PC-9 (cell line): ENCODE results near the gene ARCN1. TPM values are rescaled to one million over a fixed set of nuclear protein-coding genes. Genes with fewer than 3 reads are reported as not detected.

Experiments used
- BruUV-seq: library from RNA; stranded (reverse); fragments of 400-500 nt; replicated peaks from 2 replicates; lab custom pipeline; 2021; lab: Mats Ljungman, UMichigan
- CTCF ChIA-PET: fragments of 300-600 bp; sonication (Branson Sonifier 250); formaldehyde crosslinking; loops from one replicate; lab custom pipeline; 2022; ENCODE audit warnings: antibody characterized with exemption; lab: Charles Lee
- POLR2A ChIA-PET: fragments of 300-600 bp; sonication (Branson Sonifier 250); formaldehyde crosslinking; loops from one replicate; lab custom pipeline; 2022; ENCODE audit warnings: antibody characterized with exemption; ENCODE audit not compliant: unreplicated experiment; lab: Charles Lee
- DNase-seq, 2 experiments: peaks; one replicate each; pipeline versions ENCODE4 v3.0.0 to v3.0.0-alpha.2; 2015 to 2022; ENCODE audit warnings: mixed read lengths in 1 of 2
- H2AFZ ChIP-seq: fragments of 200-600 bp; sonication (generic); 2 replicates; pipeline ENCODE4 v1.8.1; 2017; ENCODE audit warnings: antibody characterized with exemption
- H3F3A ChIP-seq: fragments of 200-600 bp; sonication (generic); 2 replicates; pipeline ENCODE4 v1.8.1; 2017; ENCODE audit warnings: antibody characterized with exemption, mild to moderate bottlenecking, low read depth; ENCODE audit not compliant: insufficient read depth
- H3K27ac ChIP-seq: fragments of 200-600 bp; sonication (generic); 2 replicates; pipeline ENCODE4 v1.6.1; 2016; ENCODE audit warnings: mixed run types
- H3K27me3 ChIP-seq: fragments of 200-600 bp; sonication (generic); 2 replicates; pipeline ENCODE4 v1.6.1; 2016; ENCODE audit warnings: low read depth, mixed run types; ENCODE audit not compliant: insufficient read depth
- H3K36me3 ChIP-seq: fragments of 200-600 bp; sonication (generic); 2 replicates; pipeline ENCODE4 v1.6.1; 2016; ENCODE audit warnings: low read depth, mixed run types
- H3K4me1 ChIP-seq: fragments of 200-600 bp; sonication (generic); replicated peaks from 2 replicates; pipeline ENCODE4 v1.6.1; 2016; ENCODE audit warnings: mixed run types; ENCODE audit not compliant: insufficient read depth
- H3K4me2 ChIP-seq: fragments of 200-600 bp; sonication (generic); 2 replicates; pipeline ENCODE4 v1.6.1; 2017; ENCODE audit warnings: mixed run types
- H3K4me3 ChIP-seq: fragments of 200-600 bp; sonication (generic); 2 replicates; pipeline ENCODE4 v1.6.1; 2016; ENCODE audit warnings: mixed run types
- H3K79me2 ChIP-seq: fragments of 200-600 bp; sonication (generic); 2 replicates; pipeline ENCODE4 v1.6.1; 2017; ENCODE audit warnings: low read depth, mixed run types
- H3K9me2 ChIP-seq: fragments of 200-600 bp; sonication (generic); 2 replicates; pipeline ENCODE4 v1.8.1; 2017; ENCODE audit warnings: mild to moderate bottlenecking; ENCODE audit not compliant: insufficient read depth
- H3K9me3 ChIP-seq: fragments of 200-600 bp; sonication (generic); 2 replicates; pipeline ENCODE4 v1.8.1; 2016; ENCODE audit warnings: low read depth; ENCODE audit not compliant: insufficient read depth
- H4K20me1 ChIP-seq: fragments of 200-600 bp; sonication (generic); 2 replicates; pipeline ENCODE4 v1.8.1; 2017; ENCODE audit not compliant: insufficient read depth
- EZH2 ChIP-seq: fragments of 200-600 bp; sonication (generic); IDR thresholded peaks from 2 replicates; pipeline ENCODE4 v1.8.0; 2017; ENCODE audit warnings: antibody characterized with exemption, low read depth
- intact Hi-C: fragments of 100-400 bp; cut with micrococcal nuclease; formaldehyde crosslinking; loops from one replicate; pipeline ENCODE4 v1.10.0; 2022; ENCODE audit not compliant: unreplicated experiment
- total RNA-seq: library from RNA; stranded (reverse); gene quantifications from 2 replicates; pipeline ENCODE4 v1.2.3, GENCODE V29; 2021
- TF ChIP-seq, protein P1 (sequence below): fragments of 200-600 bp; sonication (generic); conservative IDR thresholded peaks from 2 replicates; pipeline ENCODE4 v1.6.1; 2017; ENCODE audit warnings: mixed run types, antibody characterized with exemption, mild to moderate bottlenecking, moderate library complexity

The ARCN1 gene
- total RNA-seq, 1 experiment from 2014 or later: 105 TPM

DNA sequence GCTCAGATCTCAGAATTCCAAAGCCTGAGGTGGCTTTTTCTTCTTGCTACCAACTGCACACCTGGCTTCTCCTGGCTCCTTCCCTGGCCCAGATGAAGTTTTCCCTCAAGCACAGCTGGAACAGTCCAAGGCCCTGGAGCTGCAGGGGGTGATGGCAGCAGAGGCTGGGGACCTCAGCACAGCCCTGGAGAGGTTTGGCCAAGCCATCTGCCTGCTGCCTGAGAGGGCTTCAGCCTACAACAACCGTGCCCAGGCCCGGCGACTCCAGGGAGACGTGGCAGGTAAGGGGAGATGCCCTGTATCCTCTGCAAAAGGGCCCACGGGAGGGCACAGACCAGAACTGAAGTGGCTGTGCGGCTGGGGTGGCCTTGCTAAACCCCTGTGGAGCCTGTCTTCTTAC lies 43.7 kb upstream of the ARCN1 start:
- BruUV-seq: no TSS peak
- H3K27ac ChIP-seq: no peak overlapping the region
- no peak for TF ChIP-seq EZH2
- TF ChIP-seq, protein P1, sequence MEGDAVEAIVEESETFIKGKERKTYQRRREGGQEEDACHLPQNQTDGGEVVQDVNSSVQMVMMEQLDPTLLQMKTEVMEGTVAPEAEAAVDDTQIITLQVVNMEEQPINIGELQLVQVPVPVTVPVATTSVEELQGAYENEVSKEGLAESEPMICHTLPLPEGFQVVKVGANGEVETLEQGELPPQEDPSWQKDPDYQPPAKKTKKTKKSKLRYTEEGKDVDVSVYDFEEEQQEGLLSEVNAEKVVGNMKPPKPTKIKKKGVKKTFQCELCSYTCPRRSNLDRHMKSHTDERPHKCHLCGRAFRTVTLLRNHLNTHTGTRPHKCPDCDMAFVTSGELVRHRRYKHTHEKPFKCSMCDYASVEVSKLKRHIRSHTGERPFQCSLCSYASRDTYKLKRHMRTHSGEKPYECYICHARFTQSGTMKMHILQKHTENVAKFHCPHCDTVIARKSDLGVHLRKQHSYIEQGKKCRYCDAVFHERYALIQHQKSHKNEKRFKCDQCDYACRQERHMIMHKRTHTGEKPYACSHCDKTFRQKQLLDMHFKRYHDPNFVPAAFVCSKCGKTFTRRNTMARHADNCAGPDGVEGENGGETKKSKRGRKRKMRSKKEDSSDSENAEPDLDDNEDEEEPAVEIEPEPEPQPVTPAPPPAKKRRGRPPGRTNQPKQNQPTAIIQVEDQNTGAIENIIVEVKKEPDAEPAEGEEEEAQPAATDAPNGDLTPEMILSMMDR: no peak

DNA sequence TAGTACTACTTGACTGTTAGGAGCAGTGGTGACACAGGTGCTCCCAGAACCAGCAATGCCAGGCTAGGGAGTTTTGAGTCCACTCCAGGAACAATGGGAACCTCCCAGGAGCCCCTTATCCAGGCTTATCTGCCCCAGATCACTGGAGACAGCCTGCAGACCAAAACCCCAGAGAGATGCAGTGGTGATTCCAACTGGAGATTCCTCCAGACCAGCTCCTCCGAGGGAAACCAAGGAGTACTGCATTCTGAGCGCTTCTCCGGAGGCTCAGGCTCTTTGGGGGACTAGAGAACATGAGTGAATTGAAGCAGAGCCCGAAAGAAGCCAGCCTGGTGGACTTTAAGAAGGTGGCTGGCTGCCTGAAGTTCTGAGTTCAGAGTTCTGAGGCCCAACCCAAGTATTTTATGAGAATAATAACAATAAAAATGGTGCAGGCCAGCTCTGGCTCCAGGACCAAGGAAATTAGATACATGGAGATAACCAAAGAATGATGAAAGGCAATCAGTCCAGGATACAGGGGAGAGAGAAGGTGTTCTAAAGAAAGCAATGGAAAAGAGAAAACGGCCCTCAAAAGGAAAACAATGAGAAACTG lies 42.5 kb upstream of the ARCN1 start:
- Histone ChIP-seq H3K9me3 (no peaks in the 10 kb centered on the region), H4K20me1 (no peaks in the 10 kb centered on the region), H3K4me1 (peaks cover 19% of the 10 kb centered on the region), H3K9me2 (no peaks in the 10 kb centered on the region), H3K27me3 (no peaks in the 10 kb centered on the region), H3K27ac (no peak overlapping the region), H3F3A (peaks cover 15% of the 10 kb centered on the region), H3K36me3 (no peaks in the 10 kb centered on the region), H3K4me2 (peak overlapping the region; percentile 82), H3K79me2 (no peaks in the 10 kb centered on the region), H3K4me3 (peak overlapping the region; percentile 77), H2AFZ (no peak overlapping the region)
- CTCF ChIA-PET: no interaction called here
- no TSS peak for BruUV-seq
- no peak for TF ChIP-seq EZH2
- TF ChIP-seq, protein P1: no peak
- POLR2A ChIA-PET: interaction anchor here (0.6 kb wide), 1 partner anchor 39 kb away, joined by 3 read pairs; no protein-coding TSS in a partner anchor
- intact Hi-C loops: loop anchor here (2.0 kb wide), 1 partner anchor 37 kb away; no protein-coding TSS in a partner anchor
- no peak for DNase-seq

More for the DNA sequence above, 43.7 kb upstream of the ARCN1 start:
- CTCF ChIA-PET: no interaction called here
- Histone ChIP-seq H2AFZ (no peak overlapping the region), H3K9me3 (no peaks in the 10 kb centered on the region), H3K4me2 (no peak overlapping the region), H3K36me3 (0 out of 2 replicates have a peak, but pooled peaks cover 3% of the 10 kb centered on the region), H3K4me1 (peaks cover 19% of the 10 kb centered on the region), H3K27me3 (no peaks in the 10 kb centered on the region), H4K20me1 (no peaks in the 10 kb centered on the region), H3K4me3 (no peak overlapping the region), H3K9me2 (no peaks in the 10 kb centered on the region), H3F3A (peaks cover 22% of the 10 kb centered on the region), H3K79me2 (no peaks in the 10 kb centered on the region)
- no peak for DNase-seq
- intact Hi-C loops: no loop called here
- POLR2A ChIA-PET: no interaction called here

DNA sequence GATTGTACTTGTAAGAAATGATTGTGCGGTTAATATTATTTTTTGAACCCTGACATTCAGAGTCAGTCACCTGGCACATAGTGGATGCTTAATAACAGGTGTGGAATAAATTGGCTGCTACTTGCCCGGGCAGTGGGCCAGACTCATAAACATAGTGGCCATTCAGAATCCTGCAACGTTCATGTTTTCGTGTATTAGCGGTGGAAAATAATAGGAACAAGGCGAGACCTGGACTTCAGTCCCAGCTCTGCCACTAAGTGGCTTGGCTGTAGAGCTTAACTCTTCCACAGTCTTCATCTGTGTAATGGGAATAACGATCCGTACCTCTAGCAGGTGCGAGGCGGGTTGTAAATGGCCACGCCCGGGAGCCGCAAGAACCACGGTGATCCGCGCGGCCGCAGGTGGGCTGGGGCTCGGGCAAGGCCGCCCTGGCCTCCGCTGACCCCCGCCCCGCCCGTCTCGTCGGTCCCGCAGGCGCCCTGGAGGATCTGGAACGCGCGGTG lies 42.0 kb upstream of the ARCN1 start:
- intact Hi-C loops: loop anchor here (2.0 kb wide), 1 partner anchor 37 kb away; no protein-coding TSS in a partner anchor
- H3K4me3 ChIP-seq: peak overlapping the region; percentile 77
- ChIA-PET CTCF (no interaction called here), POLR2A (interaction anchor here (0.6 to 0.7 kb wide), 2 partner anchors 59 to 252 kb away, joined by 3 to 4 read pairs; no protein-coding TSS in a partner anchor)
- H3K36me3 ChIP-seq: no peaks in the 10 kb centered on the region
- no peaks in the 10 kb centered on the region for H4K20me1 ChIP-seq
- DNase-seq: no peak
- peaks cover 19% of the 10 kb centered on the region for H3K4me1 ChIP-seq
- H3K9me2 ChIP-seq: no peaks in the 10 kb centered on the region
- TF ChIP-seq, protein P1: no peak
- H3K27me3 ChIP-seq: no peaks in the 10 kb centered on the region
- peaks cover 15% of the 10 kb centered on the region for H3F3A ChIP-seq
- no TSS peak for BruUV-seq
- H3K9me3 ChIP-seq: no peaks in the 10 kb centered on the region
- no peak overlapping the region for H3K27ac ChIP-seq
- H3K79me2 ChIP-seq: no peaks in the 10 kb centered on the region
- H3K4me2 ChIP-seq: peak overlapping the region; percentile 82
- peak overlapping the region; percentile 79 for H2AFZ ChIP-seq
